Vagina (tissue), 2 donors: ENCODE data around the gene MMP28. TPM values are rescaled to one million over a fixed set of nuclear protein-coding genes. Genes with fewer than 3 reads are reported as not detected.

ENCODE experiments used
- DNase-seq, 2 donors: peaks; one replicate each; pipeline ENCODE4 v3.0.0-alpha.2; 2017; ENCODE audit errors: extremely low spot score in 2 of 2
- H3K27ac ChIP-seq: fragments of 200-600 bp; sonication (generic); one replicate; pipeline ENCODE4 v1.5.1; 2019
- H3K27me3 ChIP-seq: fragments of 200-600 bp; sonication (generic); one replicate; pipeline ENCODE4 v1.5.1; 2019
- H3K36me3 ChIP-seq, 2 donors: fragments of 200-600 bp; sonication (generic); one replicate each; pipeline ENCODE4 v1.5.1; 2017 to 2019
- H3K4me1 ChIP-seq: fragments of 200-600 bp; sonication (generic); one replicate; pipeline ENCODE4 v1.5.1; 2019
- H3K4me3 ChIP-seq, 2 donors: fragments of 200-600 bp; sonication (generic); 1 replicate in 1 of 2; 2 replicates in 1 of 2; pipeline ENCODE4 v1.5.1; 2016 to 2019
- H3K9me3 ChIP-seq: fragments of 200-600 bp; sonication (generic); one replicate; pipeline ENCODE4 v1.5.1; 2019
- CTCF ChIP-seq, 3 experiments: fragments of 450-650 bp in 2 of 3; fragments of 200-600 bp in 1 of 3; sonication (generic) in 1 of 3; IDR thresholded peaks; one replicate each; pipeline ENCODE4 v1.5.1; 2017 to 2019; ENCODE audit warnings: antibody characterized with exemption in 3 of 3, mild to moderate bottlenecking in 2 of 3, moderate library complexity in 2 of 3
- POLR2A ChIP-seq, 2 donors: fragments of 450-650 bp; IDR thresholded peaks; one replicate each; pipeline ENCODE4 v1.6.1; 2017; ENCODE audit warnings: antibody characterized with exemption in 2 of 2, mild to moderate bottlenecking in 2 of 2, moderate library complexity in 2 of 2
- POLR2AphosphoS5 ChIP-seq, 2 donors: sonication (generic); formaldehyde crosslinking; IDR thresholded peaks; one replicate each; pipeline ENCODE4 v1.9.0; 2017; ENCODE audit warnings: antibody characterized with exemption in 2 of 2, mild to moderate bottlenecking in 2 of 2, low read depth in 1 of 2; ENCODE audit not compliant: insufficient read depth in 1 of 2
- intact Hi-C: fragments of 100-400 bp; cut with DNase I; formaldehyde crosslinking; loops from one replicate; pipeline ENCODE4 v1.15.1; 2023
- total RNA-seq: library from RNA; depleted of rRNA; stranded (reverse); fragments of >200 nt; gene quantifications from one replicate; pipeline ENCODE4 v1.2.3, GENCODE V29; 2016

Gene MMP28
- total RNA-seq, 1 donor from 2014 or later: 32.2 TPM

GRCh38 chr17:35716173-35716572 lies 79.3 kb downstream of the MMP28 start:
- Histone ChIP-seq H3K27me3 (no peaks in the 10 kb centered on the region), H3K27ac (peak overlapping the region; percentile 34), H3K4me3 (no peak overlapping the region), H3K36me3 (peaks cover 0 to 16% of the 10 kb centered on the region in 2 donors), H3K4me1 (peaks cover 34% of the 10 kb centered on the region), H3K9me3 (no peaks in the 10 kb centered on the region)
- no peak for DNase-seq
- TF ChIP-seq POLR2A (IDR thresholded peaks at IDR 0.05) (no peak), CTCF (IDR thresholded peaks at IDR 0.05) (no peak), POLR2AphosphoS5 (IDR thresholded peaks at IDR 0.05; ENCODE audit: insufficient read depth in 1 of 2, low read depth in 1 of 2) (no peak)
- intact Hi-C loops: no loop called here

Other genes starting within 250 kb of the MMP28 start
- not detected for gene SLFN14, start 234.8 kb downstream of the MMP28 start, total RNA-seq
- gene PEX12, start 217.1 kb downstream of the MMP28 start, total RNA-seq: 2.9 TPM
- 62.1 TPM for gene AP2B1, start 208.3 kb downstream of the MMP28 start, total RNA-seq
- 9.1 TPM for gene RASL10B, start 64.0 kb downstream of the MMP28 start, total RNA-seq
- not detected for gene GAS2L2, start 42.4 kb downstream of the MMP28 start, total RNA-seq
- gene C17orf50, start 34.8 kb downstream of the MMP28 start, total RNA-seq: not detected
- gene TAF15, start 13.8 kb upstream of the MMP28 start, total RNA-seq: 74.9 TPM
- not detected for gene HEATR9, start 73.2 kb upstream of the MMP28 start, total RNA-seq
- 4.9 TPM for gene CCL5, start 84.7 kb upstream of the MMP28 start, total RNA-seq
- gene RDM1, start 135.1 kb upstream of the MMP28 start, total RNA-seq: 0.49 TPM
- not detected for gene LYZL6, start 148.1 kb upstream of the MMP28 start, total RNA-seq
- gene CCL16, start 185.9 kb upstream of the MMP28 start, total RNA-seq: not detected
- gene CCL14, start 191.1 kb upstream of the MMP28 start, total RNA-seq: 93.1 TPM
- gene CCL15, start 205.9 kb upstream of the MMP28 start, total RNA-seq: not detected
- 13.3 TPM for gene CCL23, start 222.3 kb upstream of the MMP28 start, total RNA-seq